Adipocyte (in vitro differentiated cells): Measurements from ENCODE around the gene EFNA3.

ENCODE experiments used
- DNase-seq: peaks from one replicate; pipeline ENCODE4 v3.0.0-alpha.2; 2015; ENCODE audit warnings: low read depth
- H3K27me3 ChIP-seq: replicated peaks from 2 replicates; pipeline ENCODE4 v1.7.0; 2013; ENCODE audit warnings: mild to moderate bottlenecking, low read length, moderate library complexity; ENCODE audit not compliant: control insufficient read depth, insufficient read depth
- H3K36me3 ChIP-seq: 2 replicates; pipeline ENCODE4 v1.7.0; 2013; ENCODE audit warnings: low read length, mild to moderate bottlenecking, moderate library complexity; ENCODE audit not compliant: control insufficient read depth, insufficient read depth, severe bottlenecking
- H3K4me1 ChIP-seq: 2 replicates; pipeline ENCODE4 v1.7.0; 2013; ENCODE audit warnings: mild to moderate bottlenecking, low read length, moderate library complexity; ENCODE audit not compliant: control insufficient read depth, insufficient read depth
- H3K4me3 ChIP-seq: 2 replicates; pipeline ENCODE4 v1.7.0; 2013; ENCODE audit warnings: mild to moderate bottlenecking, low read length, moderate library complexity
- H3K9ac ChIP-seq: 2 replicates; pipeline ENCODE4 v1.7.0; 2013; ENCODE audit warnings: mild to moderate bottlenecking, low read length, moderate library complexity
- H3K9me3 ChIP-seq: 2 replicates; pipeline ENCODE4 v1.7.0; 2013; ENCODE audit warnings: mild to moderate bottlenecking, low read length, moderate library complexity; ENCODE audit not compliant: control insufficient read depth

EFNA3 gene

DNA sequence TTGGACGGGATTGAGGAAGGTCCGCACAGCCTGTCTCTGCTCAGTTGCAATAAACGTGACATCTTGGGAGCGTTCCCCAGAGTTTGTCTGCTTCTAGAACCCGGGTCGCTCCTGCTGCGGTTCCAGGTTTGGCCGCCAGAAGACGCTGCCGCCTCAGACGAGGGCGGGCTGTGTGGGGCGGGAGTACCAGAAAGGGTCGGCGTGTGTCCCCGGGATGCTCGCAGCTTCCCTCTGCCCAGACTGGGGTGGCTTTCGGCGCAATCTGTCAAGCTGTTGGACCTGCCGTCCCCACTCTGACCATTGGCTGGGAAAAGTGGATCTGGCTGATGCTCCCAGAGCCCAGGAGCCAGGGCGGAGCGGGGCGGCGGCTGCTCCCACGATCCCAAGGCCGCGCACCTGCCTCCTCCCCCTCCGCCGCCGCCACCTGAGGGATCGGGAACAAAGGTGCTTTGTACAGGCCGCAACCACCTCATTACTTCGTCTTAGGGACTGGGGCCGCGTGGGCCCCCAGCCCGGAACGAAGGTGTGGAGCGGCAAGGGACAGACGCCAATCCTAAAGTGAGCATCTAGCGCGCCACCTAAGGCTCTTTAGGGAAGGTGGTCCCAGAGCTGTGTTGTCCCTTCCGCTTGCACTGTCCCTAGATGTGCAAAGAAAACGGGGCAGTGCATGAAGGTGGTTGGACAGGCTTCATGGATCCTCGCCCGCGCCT lies 15.8 kb upstream of the EFNA3 start:
- H3K4me3 ChIP-seq = peak overlapping the region; percentile 96
- H3K9me3 ChIP-seq = no peaks in the 10 kb centered on the region
- peak; percentile 55 for DNase-seq
- H3K4me1 ChIP-seq = peaks cover 22% of the 10 kb centered on the region
- H3K36me3 ChIP-seq = peaks cover 21% of the 10 kb centered on the region
- H3K27me3 ChIP-seq = no peaks in the 10 kb centered on the region
- peak overlapping the region; percentile 89 for H3K9ac ChIP-seq

DNA sequence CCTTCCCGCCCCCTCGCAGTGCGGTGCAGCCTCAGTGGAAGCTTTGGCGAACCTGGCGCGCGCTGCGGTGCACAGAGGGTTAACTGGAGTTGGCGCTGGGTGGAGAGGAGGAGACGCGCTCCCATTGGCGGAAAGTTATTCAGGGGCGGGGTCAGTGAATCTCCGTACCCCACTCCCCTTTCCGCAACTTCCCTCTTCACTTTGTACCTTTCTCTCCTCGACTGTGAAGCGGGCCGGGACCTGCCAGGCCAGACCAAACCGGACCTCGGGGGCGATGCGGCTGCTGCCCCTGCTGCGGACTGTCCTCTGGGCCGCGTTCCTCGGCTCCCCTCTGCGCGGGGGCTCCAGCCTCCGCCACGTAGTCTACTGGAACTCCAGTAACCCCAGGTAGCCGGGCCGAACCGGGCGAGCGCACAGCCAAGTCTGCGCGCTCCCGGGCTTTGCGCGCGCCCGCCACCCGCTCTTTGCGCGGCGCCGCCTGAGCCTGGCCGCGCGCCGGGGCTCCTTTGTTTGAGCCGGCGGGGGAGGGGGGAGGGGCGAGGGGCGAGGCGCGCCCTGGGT lies 15.0 kb upstream of the EFNA3 start, which contains the start of gene EFNA4:
EFNA4 (plus strand) TSS at position 191 of the 561 bp plus-strand sequence; CDS start at position 275, 84 bp downstream.
- peak within 1 kb of the TSS; percentile 89 for H3K9ac ChIP-seq
- peak; percentile 94 for DNase-seq
- peaks cover 22% of the 10 kb centered on the region for H3K4me1 ChIP-seq
- peak within 1 kb of the TSS; percentile 96 for H3K4me3 ChIP-seq
- H3K9me3 ChIP-seq = no peaks in the 10 kb centered on the region
- peaks cover 14% of the 10 kb centered on the region for H3K36me3 ChIP-seq
- no peaks in the 10 kb centered on the region for H3K27me3 ChIP-seq

DNA sequence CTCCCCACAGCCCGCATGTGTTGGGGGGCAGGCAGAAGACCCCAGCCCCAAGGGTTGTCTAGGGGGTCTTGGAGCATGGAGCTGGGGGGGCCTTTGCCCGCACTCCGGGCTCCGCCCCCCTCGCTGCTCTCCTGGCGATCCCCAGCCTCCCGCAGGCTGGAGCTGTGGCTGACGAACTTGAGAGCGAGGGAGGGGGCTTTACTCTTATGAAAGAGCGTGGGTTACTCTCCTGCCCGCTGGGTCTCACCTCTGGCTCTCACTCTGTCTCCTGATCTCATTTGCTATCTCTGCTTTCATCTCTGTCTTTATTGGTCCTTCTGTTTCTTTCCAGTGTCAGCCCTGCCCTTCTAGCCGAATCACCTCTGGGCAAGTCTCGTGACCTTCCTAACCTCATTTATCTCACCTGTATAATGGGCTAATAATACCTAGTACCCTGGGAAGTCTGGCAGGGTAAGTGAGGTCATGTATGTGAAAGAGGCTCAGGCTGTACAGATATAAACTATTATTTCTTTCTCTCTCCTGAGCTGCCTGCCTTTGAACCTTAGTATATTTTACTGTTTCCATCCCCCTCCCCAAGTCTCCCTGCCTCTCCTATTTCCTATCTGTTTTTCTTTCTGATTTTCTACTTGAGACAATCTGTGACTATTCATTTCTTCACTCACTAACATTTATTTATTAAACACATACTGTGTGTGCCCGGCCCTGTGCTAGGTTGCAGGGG lies 14.4 kb upstream of the EFNA3 start:
- Histone ChIP-seq H3K36me3 (peaks cover 14% of the 10 kb centered on the region), H3K4me3 (peak overlapping the region; percentile 96), H3K4me1 (peaks cover 22% of the 10 kb centered on the region), H3K27me3 (no peaks in the 10 kb centered on the region), H3K9ac (peak overlapping the region; percentile 89), H3K9me3 (no peaks in the 10 kb centered on the region)
- DNase-seq = peak; percentile 72

DNA sequence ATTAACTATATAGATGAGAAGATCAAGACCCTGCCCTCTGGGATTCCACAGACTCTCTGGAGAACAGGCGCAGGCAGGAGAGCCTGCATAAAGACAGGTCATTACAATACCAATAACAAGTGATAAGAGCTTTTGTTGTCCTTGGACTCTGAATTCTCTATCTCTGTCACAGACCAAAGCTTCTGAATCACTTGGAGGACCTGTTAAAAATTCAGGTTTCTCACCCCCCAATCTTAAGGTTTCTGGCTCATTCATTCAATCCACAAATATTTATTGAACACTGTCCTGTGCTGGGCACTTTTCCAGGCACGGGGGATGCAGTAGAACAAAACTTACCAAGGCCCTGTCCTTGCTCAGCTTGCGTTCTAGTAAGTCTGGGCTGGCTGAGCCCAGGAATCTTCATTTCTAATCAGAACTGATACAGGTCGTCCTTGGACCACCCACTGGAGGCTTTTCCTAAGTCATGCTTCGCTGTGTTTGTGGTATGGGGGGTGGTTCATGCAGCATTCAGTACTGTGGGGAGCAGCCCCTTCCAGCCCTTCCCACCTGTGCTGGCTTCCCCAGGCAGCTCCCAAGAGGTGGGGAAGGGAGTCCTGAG lies 13.7 kb upstream of the EFNA3 start:
- Histone ChIP-seq H3K27me3 (no peaks in the 10 kb centered on the region), H3K4me3 (no peak overlapping the region), H3K9me3 (no peaks in the 10 kb centered on the region), H3K36me3 (peaks cover 10% of the 10 kb centered on the region), H3K9ac (no peak overlapping the region), H3K4me1 (peaks cover 22% of the 10 kb centered on the region)
- DNase-seq = no peak

DNA sequence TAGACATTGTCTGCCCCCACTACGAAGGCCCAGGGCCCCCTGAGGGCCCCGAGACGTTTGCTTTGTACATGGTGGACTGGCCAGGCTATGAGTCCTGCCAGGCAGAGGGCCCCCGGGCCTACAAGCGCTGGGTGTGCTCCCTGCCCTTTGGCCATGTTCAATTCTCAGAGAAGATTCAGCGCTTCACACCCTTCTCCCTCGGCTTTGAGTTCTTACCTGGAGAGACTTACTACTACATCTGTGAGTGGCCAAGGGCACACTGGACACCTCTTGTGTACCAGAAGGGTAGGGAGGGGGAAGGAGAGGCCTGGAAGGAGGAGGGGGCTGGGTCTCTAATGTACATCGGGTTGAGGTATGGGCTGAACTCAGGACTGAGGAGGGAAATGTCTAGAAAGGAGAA lies 11.9 kb upstream of the EFNA3 start:
- no peaks in the 10 kb centered on the region for H3K27me3 ChIP-seq
- no peak overlapping the region for H3K9ac ChIP-seq
- DNase-seq = no peak
- peaks cover 22% of the 10 kb centered on the region for H3K4me1 ChIP-seq
- H3K36me3 ChIP-seq = no peaks in the 10 kb centered on the region
- no peaks in the 10 kb centered on the region for H3K9me3 ChIP-seq
- no peak overlapping the region for H3K4me3 ChIP-seq

DNA sequence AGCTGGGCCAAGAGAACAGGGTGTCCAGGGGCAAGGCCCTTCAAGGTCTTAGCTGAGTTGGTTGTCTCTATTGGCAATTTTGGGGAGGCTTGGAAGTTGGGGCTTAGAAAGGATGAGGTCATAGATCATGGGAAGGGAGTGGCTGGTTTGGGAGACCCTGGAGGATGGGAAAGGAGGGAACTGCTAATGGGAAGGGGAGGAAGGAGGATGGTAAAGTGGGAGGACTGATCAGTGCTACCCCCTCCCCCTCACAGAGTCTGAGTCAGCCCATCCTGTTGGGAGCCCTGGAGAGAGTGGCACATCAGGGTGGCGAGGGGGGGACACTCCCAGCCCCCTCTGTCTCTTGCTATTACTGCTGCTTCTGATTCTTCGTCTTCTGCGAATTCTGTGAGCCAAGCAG lies 10.0 kb upstream of the EFNA3 start:
- Histone ChIP-seq H3K9me3 (no peaks in the 10 kb centered on the region), H3K27me3 (no peaks in the 10 kb centered on the region), H3K36me3 (no peaks in the 10 kb centered on the region), H3K4me1 (peaks cover 12% of the 10 kb centered on the region), H3K9ac (no peak overlapping the region), H3K4me3 (no peak overlapping the region)
- no peak for DNase-seq

DNA sequence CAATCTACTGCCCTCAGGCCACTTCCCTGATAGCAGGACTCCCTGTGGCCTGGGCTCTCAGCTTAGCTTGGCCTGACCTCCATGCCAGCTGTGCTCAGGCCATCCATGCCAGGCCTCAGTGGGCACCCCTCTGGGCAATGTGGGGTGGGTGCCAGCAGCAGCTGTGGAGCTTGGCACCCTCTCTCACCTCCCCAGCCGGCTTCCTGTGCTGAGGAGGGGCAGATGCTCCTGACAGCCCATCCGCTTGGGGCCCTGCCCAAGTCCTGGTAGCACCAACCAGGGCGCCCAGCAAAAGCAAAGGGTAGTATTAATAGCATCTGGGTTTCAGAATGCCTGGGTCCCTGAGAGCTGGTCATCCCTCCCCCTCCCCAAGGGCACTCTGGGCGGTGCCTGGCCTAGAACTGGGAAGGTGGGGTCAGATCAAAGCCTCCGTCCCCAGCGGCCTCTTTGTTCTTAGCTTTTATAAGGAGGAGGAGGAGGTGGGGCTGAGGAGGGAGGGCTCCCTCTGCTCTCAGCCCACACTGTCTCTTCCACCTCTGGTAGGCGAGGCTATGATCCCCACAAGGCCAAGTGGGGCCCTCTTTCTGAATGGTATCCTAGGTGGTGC lies 9.0 kb upstream of the EFNA3 start:
- no peaks in the 10 kb centered on the region for H3K36me3 ChIP-seq
- H3K27me3 ChIP-seq = peaks cover 2% of the 10 kb centered on the region
- no peak for DNase-seq
- H3K9ac ChIP-seq = no peak overlapping the region
- H3K9me3 ChIP-seq = no peaks in the 10 kb centered on the region
- H3K4me1 ChIP-seq = peaks cover 6% of the 10 kb centered on the region
- no peak overlapping the region for H3K4me3 ChIP-seq

DNA sequence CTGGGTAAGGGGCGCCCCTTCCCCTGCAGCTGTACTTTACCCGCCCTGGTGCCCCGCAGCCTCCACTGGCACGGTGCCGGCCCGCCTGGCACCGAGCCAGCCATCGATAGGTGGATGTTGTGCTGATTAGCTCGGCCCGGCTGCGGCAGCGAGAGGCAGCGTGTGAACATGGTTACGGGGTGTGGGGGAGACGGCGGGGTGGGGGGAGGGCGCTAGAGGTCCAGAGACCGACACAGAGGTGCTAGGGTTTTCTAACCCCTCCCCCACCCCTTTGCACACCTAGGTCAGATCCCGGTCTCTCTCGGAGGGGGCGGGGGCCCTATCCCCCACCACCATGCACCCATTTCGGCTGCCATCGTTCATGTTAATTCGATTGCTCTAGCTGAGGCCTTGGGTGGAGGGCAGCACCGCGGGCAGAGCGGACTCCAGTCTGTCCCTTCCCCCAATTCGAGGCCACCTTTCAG lies 8.4 kb upstream of the EFNA3 start:
- Histone ChIP-seq H3K9ac (peak overlapping the region; percentile 85), H3K27me3 (peaks cover 8% of the 10 kb centered on the region), H3K36me3 (no peaks in the 10 kb centered on the region), H3K4me3 (peak overlapping the region; percentile 84), H3K4me1 (peaks cover 5% of the 10 kb centered on the region), H3K9me3 (no peaks in the 10 kb centered on the region)
- DNase-seq = no peak

DNA sequence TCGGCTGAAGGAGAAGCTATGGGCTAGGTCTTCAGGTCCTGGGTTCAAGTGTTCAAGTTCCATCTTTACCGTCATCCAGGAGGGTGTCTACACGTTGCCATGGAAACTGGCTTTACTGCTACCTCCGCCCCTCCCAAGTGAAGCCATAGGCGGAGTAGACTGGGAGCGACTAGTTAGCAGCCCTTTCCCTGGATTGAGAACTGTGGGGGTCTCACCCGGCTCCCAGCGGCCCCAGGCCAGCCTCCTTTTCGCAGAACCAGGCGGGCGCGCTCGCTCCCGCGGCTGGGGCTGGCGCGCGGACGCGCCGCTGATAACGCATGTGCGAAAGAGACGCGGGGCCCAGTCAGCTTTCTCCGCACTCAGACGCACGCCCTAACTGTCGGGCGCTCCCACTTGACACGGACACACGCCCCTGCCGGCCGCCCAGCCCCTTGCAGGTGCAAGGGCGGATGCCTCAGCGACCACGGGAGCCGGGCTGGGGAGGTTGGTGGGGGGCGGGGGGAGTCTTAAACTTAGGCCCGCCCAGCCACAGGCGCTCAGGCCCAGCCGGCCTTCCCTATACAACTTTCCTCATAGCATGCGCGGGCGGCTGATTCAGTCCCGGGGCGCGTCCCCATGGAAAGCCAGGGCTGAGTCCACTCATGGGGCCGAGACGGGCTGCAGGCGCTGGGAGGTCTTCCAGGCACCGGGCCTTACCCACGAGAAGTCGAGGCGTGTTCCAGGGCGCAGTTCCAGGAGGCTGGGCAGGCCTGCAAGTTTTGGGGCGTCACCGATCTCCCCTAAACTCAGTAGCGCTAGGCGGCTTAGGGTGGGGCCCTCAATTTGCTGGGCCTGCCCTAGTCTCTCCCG lies 7.7 kb upstream of the EFNA3 start:
- H3K27me3 ChIP-seq = peaks cover 10% of the 10 kb centered on the region
- peak; percentile 78 for DNase-seq
- H3K36me3 ChIP-seq = no peaks in the 10 kb centered on the region
- H3K9ac ChIP-seq = peak overlapping the region; percentile 85
- H3K4me1 ChIP-seq = peaks cover 5% of the 10 kb centered on the region
- no peaks in the 10 kb centered on the region for H3K9me3 ChIP-seq
- peak overlapping the region; percentile 84 for H3K4me3 ChIP-seq

DNA sequence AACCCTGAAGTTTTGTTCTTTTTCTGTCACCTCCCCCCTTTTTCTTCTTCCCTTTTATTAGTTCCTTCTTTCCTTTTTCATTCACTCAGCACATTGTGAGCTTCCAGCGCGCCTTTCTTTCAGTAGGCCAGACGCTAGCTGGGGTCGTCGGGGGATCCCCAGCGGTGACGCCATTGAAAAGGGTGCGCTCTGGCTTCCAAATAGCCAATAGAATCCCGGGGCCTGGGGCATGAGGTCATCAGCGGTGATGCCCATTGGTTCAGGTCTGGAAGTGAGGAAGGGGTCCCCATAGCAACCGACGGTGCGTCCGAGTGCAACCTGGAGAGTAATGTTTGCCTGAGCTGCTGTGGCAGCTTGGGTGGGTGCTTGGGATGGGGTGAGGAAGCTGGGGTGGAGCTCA lies 6.9 kb upstream of the EFNA3 start:
- Histone ChIP-seq H3K9ac (peak overlapping the region; percentile 85), H3K9me3 (no peaks in the 10 kb centered on the region), H3K4me1 (peaks cover 5% of the 10 kb centered on the region), H3K4me3 (no peak overlapping the region), H3K36me3 (no peaks in the 10 kb centered on the region), H3K27me3 (peaks cover 10% of the 10 kb centered on the region)
- no peak for DNase-seq
